ENCODE results near the gene PPARG.
"Not testable (repeated sequence)": the region's sequence is repeated elsewhere in the genome, so short reads cannot be mapped to it uniquely, and the experiment has no call there.

DNA sequence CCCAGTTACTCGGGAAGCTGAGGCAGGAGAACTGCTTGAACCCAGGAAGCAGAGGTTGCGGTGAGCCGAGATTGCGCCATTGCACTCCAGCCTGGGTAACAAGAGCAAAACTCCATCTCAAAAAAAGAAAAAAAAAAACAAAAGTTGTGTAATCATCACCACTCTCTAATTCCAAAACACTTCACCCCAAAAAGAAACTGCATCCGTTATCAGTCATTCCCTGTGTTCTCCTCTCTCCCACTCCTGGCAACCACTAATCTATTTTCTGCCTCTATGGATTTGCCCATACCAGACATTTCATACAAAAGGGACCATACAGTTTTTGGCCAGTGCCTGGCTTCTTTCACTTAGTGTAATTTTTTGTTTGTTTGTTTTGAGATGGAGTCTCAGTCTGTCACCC is 12.0 kb upstream of the PPARG start:
- TF ChIP-seq, protein P1, sequence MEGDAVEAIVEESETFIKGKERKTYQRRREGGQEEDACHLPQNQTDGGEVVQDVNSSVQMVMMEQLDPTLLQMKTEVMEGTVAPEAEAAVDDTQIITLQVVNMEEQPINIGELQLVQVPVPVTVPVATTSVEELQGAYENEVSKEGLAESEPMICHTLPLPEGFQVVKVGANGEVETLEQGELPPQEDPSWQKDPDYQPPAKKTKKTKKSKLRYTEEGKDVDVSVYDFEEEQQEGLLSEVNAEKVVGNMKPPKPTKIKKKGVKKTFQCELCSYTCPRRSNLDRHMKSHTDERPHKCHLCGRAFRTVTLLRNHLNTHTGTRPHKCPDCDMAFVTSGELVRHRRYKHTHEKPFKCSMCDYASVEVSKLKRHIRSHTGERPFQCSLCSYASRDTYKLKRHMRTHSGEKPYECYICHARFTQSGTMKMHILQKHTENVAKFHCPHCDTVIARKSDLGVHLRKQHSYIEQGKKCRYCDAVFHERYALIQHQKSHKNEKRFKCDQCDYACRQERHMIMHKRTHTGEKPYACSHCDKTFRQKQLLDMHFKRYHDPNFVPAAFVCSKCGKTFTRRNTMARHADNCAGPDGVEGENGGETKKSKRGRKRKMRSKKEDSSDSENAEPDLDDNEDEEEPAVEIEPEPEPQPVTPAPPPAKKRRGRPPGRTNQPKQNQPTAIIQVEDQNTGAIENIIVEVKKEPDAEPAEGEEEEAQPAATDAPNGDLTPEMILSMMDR (IDR thresholded peaks at IDR 0.05; ENCODE audit: low read depth, low read length) = not testable (repeated sequence)
- not testable (repeated sequence) for TF ChIP-seq POLR2A (IDR thresholded peaks at IDR 0.05; ENCODE audit: extremely low read depth, insufficient read length)
